Suprapubic skin (tissue), 4 donors: Measurements from ENCODE around the gene ENG. TPM values are rescaled to one million over a fixed set of nuclear protein-coding genes. Genes with fewer than 3 reads are reported as not detected.

ENCODE experiments used
- DNase-seq, 2 donors: peaks; one replicate each; pipeline ENCODE4 v3.0.0-alpha.2; 2019; ENCODE audit warnings: low spot score in 2 of 2
- H3K27ac ChIP-seq: fragments of 200-600 bp; sonication (generic); one replicate; pipeline ENCODE4 v1.5.1; 2019
- H3K27me3 ChIP-seq: fragments of 200-600 bp; sonication (generic); one replicate; pipeline ENCODE4 v1.5.1; 2019
- H3K36me3 ChIP-seq: fragments of 200-600 bp; sonication (generic); one replicate; pipeline ENCODE4 v1.5.1; 2019
- H3K4me1 ChIP-seq: fragments of 200-600 bp; sonication (generic); one replicate; pipeline ENCODE4 v1.5.1; 2019
- H3K4me3 ChIP-seq: fragments of 200-600 bp; sonication (generic); one replicate; pipeline ENCODE4 v1.5.1; 2019; ENCODE audit warnings: mild to moderate bottlenecking
- H3K9me3 ChIP-seq: fragments of 200-600 bp; sonication (generic); one replicate; pipeline ENCODE4 v1.5.1; 2019
- CTCF ChIP-seq, 2 donors: fragments of 200-600 bp in 1 of 2; fragments of 450-650 bp in 1 of 2; sonication (generic) in 1 of 2; IDR thresholded peaks; one replicate each; pipeline ENCODE4 v1.5.1; 2016 to 2019; ENCODE audit warnings: antibody characterized with exemption in 2 of 2, mild to moderate bottlenecking in 1 of 2, moderate library complexity in 1 of 2
- EP300 ChIP-seq: sonication (generic); formaldehyde crosslinking; IDR thresholded peaks from one replicate; pipeline ENCODE4 v1.6.1; 2017; ENCODE audit warnings: antibody characterized with exemption
- POLR2A ChIP-seq, 2 donors: fragments of 450-650 bp; IDR thresholded peaks; one replicate each; pipeline ENCODE4 v1.6.1; 2017; ENCODE audit warnings: antibody characterized with exemption in 2 of 2, mild to moderate bottlenecking in 2 of 2, moderate library complexity in 2 of 2
- POLR2AphosphoS5 ChIP-seq, 3 donors: sonication (generic); formaldehyde crosslinking; IDR thresholded peaks; one replicate each; pipeline ENCODE4 v1.6.1; 2017; ENCODE audit warnings: antibody characterized with exemption in 3 of 3
- WGBS: methylation state at CpG from one replicate; pipeline ENCODE4 v1.1.5; 2018; 5-methylcytosine and 5-hydroxymethylcytosine counted together
- total RNA-seq, 4 donors: library from RNA; depleted of rRNA; stranded (reverse); fragments of >200 nt; gene quantifications; one replicate each; pipeline ENCODE4 v1.1.0, GENCODE V29; 2016

ENG gene
- total RNA-seq, 4 donors from 2014 or later = 17.2 to 38.7 (median 31.2) TPM

- Histone ChIP-seq H3K9me3 (peaks cover 8% of the 10 kb centered on the region), H3K4me3 (peak overlapping the region; percentile 97), H3K4me1 (peaks cover 39% of the 10 kb centered on the region), H3K27me3 (no peaks in the 10 kb centered on the region), H3K36me3 (peaks cover 48% of the 10 kb centered on the region), H3K27ac (peak overlapping the region; percentile 97)
- 77% methylated on average over 10 of the region's 16 CpGs for WGBS
- DNase-seq = no peak
- no peak for TF ChIP-seq CTCF (IDR thresholded peaks at IDR 0.05)
- TF ChIP-seq POLR2A (IDR thresholded peaks at IDR 0.05) = no peak
- TF ChIP-seq POLR2AphosphoS5 (IDR thresholded peaks at IDR 0.05) = no peak
- no peak for TF ChIP-seq EP300
These were observed 42.1 kb upstream of the ENG start for GRCh38 chr9:127896395-127897192.

DNA sequence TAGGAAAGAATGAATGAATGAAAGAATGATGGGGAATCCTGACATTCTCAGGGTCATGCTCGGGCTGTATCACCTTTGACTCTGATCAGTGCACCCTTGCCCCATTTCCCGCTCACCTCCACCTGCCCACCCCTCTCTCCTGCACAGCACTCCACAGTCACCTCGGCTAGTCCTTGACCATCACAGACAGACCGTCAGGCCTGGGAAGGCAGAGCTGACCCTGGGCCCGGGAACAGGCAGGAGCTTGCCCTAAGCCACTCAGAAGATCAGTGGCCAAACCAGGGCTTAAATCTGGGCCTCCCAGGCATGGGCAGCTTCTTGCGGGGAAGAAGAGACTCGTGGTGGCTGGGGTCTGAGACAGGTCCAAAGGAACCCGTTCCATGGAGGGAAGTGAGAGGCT, 41.4 kb upstream of the ENG start:
- no peak overlapping the region for H3K27ac ChIP-seq
- 99% methylated on average over 8 of the region's 8 CpGs for WGBS
- peaks cover 8% of the 10 kb centered on the region for H3K9me3 ChIP-seq
- no peak for DNase-seq
- H3K4me3 ChIP-seq = no peak overlapping the region
- H3K4me1 ChIP-seq = peaks cover 39% of the 10 kb centered on the region
- H3K27me3 ChIP-seq = no peaks in the 10 kb centered on the region
- peaks cover 54% of the 10 kb centered on the region for H3K36me3 ChIP-seq
- TF ChIP-seq EP300 (no peak), POLR2AphosphoS5 (IDR thresholded peaks at IDR 0.05) (no peak), POLR2A (IDR thresholded peaks at IDR 0.05) (no peak), CTCF (IDR thresholded peaks at IDR 0.05) (no peak)

- Histone ChIP-seq H3K27me3 (no peaks in the 10 kb centered on the region), H3K27ac (no peak overlapping the region), H3K4me3 (no peak overlapping the region), H3K36me3 (peaks cover 74% of the 10 kb centered on the region), H3K9me3 (peaks cover 8% of the 10 kb centered on the region), H3K4me1 (peaks cover 25% of the 10 kb centered on the region)
- DNase-seq = no peak
- TF ChIP-seq POLR2AphosphoS5 (IDR thresholded peaks at IDR 0.05) = no peak
- no peak for TF ChIP-seq POLR2A (IDR thresholded peaks at IDR 0.05)
- TF ChIP-seq CTCF (IDR thresholded peaks at IDR 0.05) = no peak
- no peak for TF ChIP-seq EP300
- WGBS = 98% methylated on average over 4 of the region's 4 CpGs
These were observed 38.9 kb upstream of the ENG start for GRCh38 chr9:127893392-127893791.

DNA sequence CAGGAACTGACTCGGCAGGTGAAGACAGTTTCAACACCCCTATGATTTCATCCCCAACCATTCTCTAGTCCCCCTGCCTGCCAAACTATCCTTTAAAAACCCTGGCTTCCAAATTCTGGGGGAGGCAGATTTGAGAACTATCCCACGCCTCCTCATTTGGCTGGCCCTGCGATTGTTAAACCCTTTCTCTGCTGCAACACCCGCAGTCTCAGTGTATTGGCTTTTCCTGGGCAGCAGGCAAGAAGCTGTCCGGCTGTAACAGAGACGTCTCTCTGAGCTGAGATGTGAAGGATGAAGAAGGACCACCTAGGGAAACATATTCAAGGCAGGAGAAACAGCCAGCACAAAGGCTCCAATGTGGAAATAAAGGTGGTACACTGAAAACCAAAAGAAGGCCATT, 38.4 kb upstream of the ENG start:
- Histone ChIP-seq H3K36me3 (peaks cover 79% of the 10 kb centered on the region), H3K4me3 (no peak overlapping the region), H3K4me1 (peaks cover 20% of the 10 kb centered on the region), H3K27ac (no peak overlapping the region), H3K9me3 (peaks cover 8% of the 10 kb centered on the region), H3K27me3 (no peaks in the 10 kb centered on the region)
- TF ChIP-seq POLR2AphosphoS5 (IDR thresholded peaks at IDR 0.05) (no peak), EP300 (no peak), POLR2A (IDR thresholded peaks at IDR 0.05) (no peak)
- no peak for DNase-seq
- WGBS = 97% methylated on average over 6 of the region's 6 CpGs

DNA sequence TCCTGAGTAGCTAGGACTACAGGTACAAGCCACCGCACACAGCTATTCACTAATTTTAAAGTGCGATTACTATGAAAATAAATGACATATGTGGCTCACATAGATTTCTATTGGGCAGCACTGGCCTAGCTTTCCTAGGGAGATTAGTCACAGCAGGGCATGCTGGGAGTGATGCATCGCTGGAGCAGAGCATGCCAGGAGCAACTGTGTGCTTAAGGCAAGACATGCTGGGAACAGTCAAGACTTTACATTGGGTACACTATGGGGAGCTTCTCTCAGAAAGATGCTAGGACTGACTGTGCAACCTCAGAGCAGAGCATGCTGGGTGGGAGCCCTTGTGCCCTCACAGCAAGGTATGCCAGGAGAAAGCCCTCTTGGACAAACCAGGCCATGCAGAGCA, 35.6 kb upstream of the ENG start:
- Histone ChIP-seq H3K4me3 (no peak overlapping the region), H3K9me3 (peaks cover 8% of the 10 kb centered on the region), H3K27me3 (no peaks in the 10 kb centered on the region), H3K36me3 (peaks cover 92% of the 10 kb centered on the region), H3K4me1 (peaks cover 1% of the 10 kb centered on the region), H3K27ac (no peak overlapping the region)
- 89% methylated on average over 3 of the region's 3 CpGs for WGBS
- no peak for DNase-seq
- no peak for TF ChIP-seq POLR2AphosphoS5 (IDR thresholded peaks at IDR 0.05)

DNA sequence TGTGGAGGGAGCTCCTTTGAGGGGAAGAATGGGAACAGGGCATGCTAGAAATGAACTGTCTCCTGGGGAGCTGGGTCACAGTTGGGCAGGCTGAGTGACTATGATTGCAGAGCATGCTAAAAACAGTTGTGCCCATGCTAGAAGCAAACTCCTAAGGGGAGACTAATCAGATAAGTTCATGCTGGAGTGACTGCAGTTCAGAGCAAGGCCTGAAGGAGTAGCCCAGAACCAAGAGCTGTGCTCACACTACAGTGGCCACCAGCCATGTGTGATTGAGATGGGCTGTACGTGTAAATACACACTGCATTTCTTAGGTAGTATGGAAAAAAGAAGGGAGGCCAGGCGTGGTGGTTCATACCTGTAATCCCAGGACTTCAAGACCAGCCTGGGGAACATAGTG, 33.3 kb upstream of the ENG start:
- TF ChIP-seq POLR2AphosphoS5 (IDR thresholded peaks at IDR 0.05) (no peak), POLR2A (IDR thresholded peaks at IDR 0.05) (no peak), EP300 (no peak), CTCF (IDR thresholded peaks at IDR 0.05) (no peak)
- no peak for DNase-seq
- H3K4me1 ChIP-seq = peaks cover 10% of the 10 kb centered on the region
- H3K9me3 ChIP-seq = peaks cover 2% of the 10 kb centered on the region
- peaks cover 75% of the 10 kb centered on the region for H3K36me3 ChIP-seq
- H3K27me3 ChIP-seq = no peaks in the 10 kb centered on the region
- WGBS = 77% methylated on average over 2 of the region's 2 CpGs
- H3K27ac ChIP-seq = no peak overlapping the region
- no peak overlapping the region for H3K4me3 ChIP-seq
